ENCODE measurements around the gene IFT22. TPM values are rescaled to one million over a fixed set of nuclear protein-coding genes. Genes with fewer than 3 reads are reported as not detected.

The IFT22 gene
- polyA plus RNA-seq, 3 donors, result 0.59 to 1.5 (median 0.87) TPM

GRCh38 chr7:101330011-101330484 lies 8.4 kb upstream of the IFT22 start:
- no peak for DNase-seq
- H2AFZ ChIP-seq (ENCODE audit: insufficient read depth, low read depth, low read length, poor library complexity, severe bottlenecking), result no peak overlapping the region
- no peaks in the 10 kb centered on the region for H3K36me3 ChIP-seq (replicated peaks in 1 of 2; ENCODE audit: control insufficient read depth in 1 of 2, insufficient read depth in 2 of 2, low read length in 2 of 2)
- no peaks in the 10 kb centered on the region for H3K4me1 Mint-ChIP-seq
- H3K79me2 ChIP-seq (ENCODE audit: insufficient read depth, low read length), result no peaks in the 10 kb centered on the region
- no peak overlapping the region for H3K4me3 ChIP-seq (replicated peaks in 1 of 3; ENCODE audit: low read depth in 2 of 3, low read length in 3 of 3)
- H3K9me3 Mint-ChIP-seq, result no peaks in the 10 kb centered on the region
- H3K27ac Mint-ChIP-seq, result no peak overlapping the region
- H3K4me1 ChIP-seq (ENCODE audit: control insufficient read depth in 1 of 2, insufficient read depth in 2 of 2, low read length in 2 of 2), result no peaks in the 10 kb centered on the region
- H3K9me3 ChIP-seq (replicated peaks in 1 of 2; ENCODE audit: control insufficient read depth in 1 of 2, insufficient read depth in 1 of 2, low read length in 2 of 2), result no peaks in the 10 kb centered on the region
- H4K20me1 ChIP-seq (ENCODE audit: insufficient read depth, low read length), result no peaks in the 10 kb centered on the region
- no peak overlapping the region for H3K4me3 Mint-ChIP-seq
- 59% methylated on average over 5 of the region's 15 CpGs for WGBS (ENCODE audit: insufficient coverage)
- no peak overlapping the region for H3K27ac ChIP-seq (ENCODE audit: low read depth in 1 of 2, low read length in 2 of 2)
- H3K36me3 Mint-ChIP-seq, result no peaks in the 10 kb centered on the region
- no peak overlapping the region for H3K4me2 ChIP-seq (replicated peaks; ENCODE audit: extremely low read depth, low read length, poor library complexity, severe bottlenecking)
- no peak for TF ChIP-seq CTCF (IDR thresholded peaks at IDR 0.05)
- intact Hi-C loops (cut with micrococcal nuclease), result no loop called here
- no peaks in the 10 kb centered on the region for H3K27me3 ChIP-seq (ENCODE audit: control insufficient read depth in 2 of 2, insufficient read depth in 2 of 2, low read length in 2 of 2)
- H3K9ac ChIP-seq (ENCODE audit: insufficient read depth, low read length, poor library complexity, severe bottlenecking), result no peak overlapping the region
- peaks cover 1 to 12% (median 4%) of the 10 kb centered on the region in 3 donors for H3K27me3 Mint-ChIP-seq (ENCODE audit: low read depth in 3 of 3)

GRCh38 chr7:101328159-101328558 lies 6.5 kb upstream of the IFT22 start:
- Mint-ChIP-seq H3K36me3 (no peaks in the 10 kb centered on the region), H3K27me3 (ENCODE audit: low read depth in 3 of 3) (peaks cover 0 to 20% (median 4%) of the 10 kb centered on the region in 3 donors), H3K9me3 (no peaks in the 10 kb centered on the region), H3K27ac (no peak overlapping the region), H3K4me3 (no peak overlapping the region), H3K4me1 (no peaks in the 10 kb centered on the region)
- H3K27me3 ChIP-seq (ENCODE audit: control insufficient read depth in 2 of 2, insufficient read depth in 2 of 2, low read length in 2 of 2), result no peaks in the 10 kb centered on the region
- no peaks in the 10 kb centered on the region for H3K79me2 ChIP-seq (ENCODE audit: insufficient read depth, low read length)
- no peaks in the 10 kb centered on the region for H4K20me1 ChIP-seq (ENCODE audit: insufficient read depth, low read length)
- H3K4me2 ChIP-seq (replicated peaks; ENCODE audit: extremely low read depth, low read length, poor library complexity, severe bottlenecking), result no peak overlapping the region
- TF ChIP-seq CTCF (IDR thresholded peaks at IDR 0.05), result no peak
- no peak overlapping the region for H3K27ac ChIP-seq (ENCODE audit: low read depth in 1 of 2, low read length in 2 of 2)
- no peaks in the 10 kb centered on the region for H3K36me3 ChIP-seq (replicated peaks in 1 of 2; ENCODE audit: control insufficient read depth in 1 of 2, insufficient read depth in 2 of 2, low read length in 2 of 2)
- no peaks in the 10 kb centered on the region for H3K4me1 ChIP-seq (ENCODE audit: control insufficient read depth in 1 of 2, insufficient read depth in 2 of 2, low read length in 2 of 2)
- no peak for DNase-seq
- no peak overlapping the region for H3K9ac ChIP-seq (ENCODE audit: insufficient read depth, low read length, poor library complexity, severe bottlenecking)
- intact Hi-C loops (cut with micrococcal nuclease), result no loop called here
- H3K9me3 ChIP-seq (replicated peaks in 1 of 2; ENCODE audit: control insufficient read depth in 1 of 2, insufficient read depth in 1 of 2, low read length in 2 of 2), result no peaks in the 10 kb centered on the region
- no peak overlapping the region for H2AFZ ChIP-seq (ENCODE audit: insufficient read depth, low read depth, low read length, poor library complexity, severe bottlenecking)
- no peak overlapping the region for H3K4me3 ChIP-seq (replicated peaks in 1 of 3; ENCODE audit: low read depth in 2 of 3, low read length in 3 of 3)
- WGBS (ENCODE audit: insufficient coverage), result 100% methylated on average over 3 of the region's 5 CpGs
